NCI-H1930 (cell line): Measurements from ENCODE around the gene CLRN1.

Source experiments
- DNase-seq, 2 experiments: peaks; one replicate each; lab custom pipeline; 2025; lab: John Stamatoyannopoulos, UW

Gene CLRN1

DNA sequence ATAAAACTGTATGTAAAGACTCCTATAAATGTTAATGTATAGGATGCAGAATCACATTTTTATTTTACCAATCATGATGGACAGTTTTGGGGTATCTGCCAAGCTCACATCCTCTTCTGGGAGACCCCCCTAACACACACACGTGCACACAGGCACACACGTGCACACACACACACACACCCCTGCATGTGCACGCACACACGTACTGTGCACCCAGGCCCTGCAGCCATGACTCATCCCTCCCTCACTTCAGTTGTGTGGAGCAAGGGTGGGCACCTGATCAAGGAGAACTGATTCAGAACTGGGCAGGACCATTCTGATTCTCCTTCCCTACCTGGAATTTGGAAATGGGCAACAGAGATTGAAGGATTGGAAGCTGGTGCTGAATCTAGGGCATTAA lies 51.3 kb downstream of the CLRN1 start:
- no peak for DNase-seq

GRCh38 chr3:150920236-150920635 lies 52.3 kb downstream of the CLRN1 start:
- no peak for DNase-seq

- DNase-seq = no peak
Observed at GRCh38 chr3:150917951-150918350, 54.6 kb downstream of the CLRN1 start.

DNA sequence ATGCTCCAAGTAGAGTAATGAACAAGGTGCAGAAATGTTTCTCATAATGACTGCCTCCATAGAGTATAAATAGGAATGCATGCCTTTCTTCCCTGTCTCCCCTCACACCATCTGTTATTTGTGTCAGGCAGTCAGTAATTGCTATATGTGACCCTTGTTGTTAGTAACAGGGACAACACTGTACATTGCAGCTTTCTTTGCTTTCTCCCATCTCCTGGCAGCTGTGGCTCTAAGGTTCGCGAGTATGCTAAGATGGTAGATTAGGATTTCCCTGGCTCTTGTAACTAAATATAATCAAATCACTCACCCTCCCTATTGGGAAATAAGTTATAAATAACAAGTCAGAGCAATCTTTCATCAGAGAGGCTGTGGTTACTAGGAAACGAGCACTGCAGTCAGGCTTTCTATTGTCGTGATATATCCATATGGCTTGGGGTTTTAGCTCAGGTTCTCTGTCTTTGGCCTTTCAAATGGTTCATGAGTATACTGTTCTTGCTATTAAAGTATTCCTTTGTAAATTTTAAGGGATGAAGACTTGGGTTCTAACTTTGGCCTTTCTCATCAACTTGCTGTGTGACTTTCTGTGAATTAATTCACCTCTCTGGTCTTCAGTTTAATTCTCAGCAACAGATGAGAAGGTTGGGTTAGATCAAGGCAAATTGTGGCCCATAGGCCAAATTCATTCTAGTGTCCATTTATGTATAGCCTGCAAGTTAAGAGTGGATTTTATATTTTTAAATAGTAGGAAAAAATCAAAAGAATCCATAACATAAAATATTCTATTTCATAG lies 59.2 kb downstream of the CLRN1 start:
- no peak for DNase-seq

DNA sequence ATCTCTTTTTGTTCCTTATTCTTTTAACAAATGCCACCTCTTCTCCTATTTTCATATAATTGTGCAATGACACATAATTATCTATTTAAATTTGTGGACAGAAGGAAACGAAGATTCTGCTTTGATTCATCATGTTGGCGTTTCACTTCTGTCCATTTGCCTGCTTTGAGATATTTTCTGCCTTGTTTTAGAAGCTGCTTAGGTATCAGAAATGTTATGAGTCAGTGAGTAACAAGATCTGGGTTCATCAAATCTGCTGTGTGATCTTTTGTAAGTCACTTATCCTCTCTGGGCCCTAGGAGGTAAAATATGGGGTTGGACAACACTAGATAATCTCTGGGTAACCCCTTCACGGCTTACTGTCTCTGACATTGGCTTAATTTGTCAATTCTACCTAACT lies 60.0 kb downstream of the CLRN1 start:
- no peak for DNase-seq

DNA sequence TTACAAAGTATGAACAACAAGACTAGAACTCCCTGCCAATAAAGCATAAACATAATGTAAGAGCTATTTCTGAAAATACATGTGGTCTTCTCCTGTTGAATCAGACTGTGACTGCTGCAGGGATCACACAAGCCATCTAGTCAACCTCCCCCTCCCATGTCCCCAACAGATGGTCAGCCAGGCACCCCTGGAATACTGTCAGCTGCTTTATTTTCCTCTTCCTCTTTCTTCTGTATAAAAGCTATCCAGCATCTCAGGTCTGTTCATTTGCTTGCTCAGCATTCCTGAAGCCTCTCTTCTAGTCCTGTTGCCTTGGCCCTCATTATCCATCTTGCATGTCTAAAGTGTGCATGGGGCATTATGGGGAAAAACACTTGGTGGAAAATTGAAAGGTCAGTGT lies 60.8 kb downstream of the CLRN1 start:
- no peak for DNase-seq

- DNase-seq = no peak
Observed at GRCh38 chr3:150906461-150906860, 66.1 kb downstream of the CLRN1 start.

DNA sequence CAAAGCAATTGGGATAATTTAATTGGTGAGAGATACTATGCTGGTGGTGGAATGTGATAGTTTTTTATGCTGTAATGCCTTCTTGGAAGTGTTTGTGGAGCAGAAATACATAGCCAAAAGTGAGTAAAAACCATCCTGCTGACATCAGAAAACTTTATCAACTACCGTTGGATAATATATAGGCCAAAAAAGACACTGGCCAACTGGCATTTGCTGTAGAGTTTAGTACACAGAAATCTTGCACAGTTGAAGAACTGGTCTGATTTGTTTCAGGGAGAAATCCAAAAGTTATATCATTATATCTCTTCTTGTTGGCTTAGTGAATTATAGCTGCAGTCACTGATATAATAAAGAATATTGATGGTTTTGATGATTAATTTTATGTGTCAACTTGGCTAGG lies 66.8 kb downstream of the CLRN1 start:
- no peak for DNase-seq

DNA sequence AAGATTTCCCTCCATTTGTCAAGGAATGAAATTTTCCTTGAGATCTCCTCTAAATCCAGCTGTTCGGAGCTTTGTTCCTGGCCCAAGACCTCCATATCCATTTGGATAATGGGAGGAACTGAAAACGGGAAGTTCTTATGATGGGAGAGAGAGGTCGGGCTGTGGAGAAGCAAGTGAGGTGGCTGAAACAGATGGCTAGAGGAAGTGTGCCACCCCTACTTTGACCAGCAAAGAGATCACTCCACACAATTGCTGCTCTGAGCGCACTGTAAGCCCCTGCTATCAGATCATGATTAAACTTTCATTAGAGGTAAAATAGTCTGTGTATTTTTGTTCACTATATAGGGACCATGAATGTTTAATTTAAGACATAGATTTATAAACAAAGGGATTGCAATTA lies 67.2 kb downstream of the CLRN1 start, which contains the start of gene MINDY4B:
Gene MINDY4B, minus strand, starts transcription at position 101 of the 400 bp plus-strand sequence. Its CDS starts 0 bp downstream, at position 101.
- DNase-seq = no peak

GRCh38 chr3:150902988-150903387 lies 69.5 kb downstream of the CLRN1 start:
- no peak for DNase-seq

DNA sequence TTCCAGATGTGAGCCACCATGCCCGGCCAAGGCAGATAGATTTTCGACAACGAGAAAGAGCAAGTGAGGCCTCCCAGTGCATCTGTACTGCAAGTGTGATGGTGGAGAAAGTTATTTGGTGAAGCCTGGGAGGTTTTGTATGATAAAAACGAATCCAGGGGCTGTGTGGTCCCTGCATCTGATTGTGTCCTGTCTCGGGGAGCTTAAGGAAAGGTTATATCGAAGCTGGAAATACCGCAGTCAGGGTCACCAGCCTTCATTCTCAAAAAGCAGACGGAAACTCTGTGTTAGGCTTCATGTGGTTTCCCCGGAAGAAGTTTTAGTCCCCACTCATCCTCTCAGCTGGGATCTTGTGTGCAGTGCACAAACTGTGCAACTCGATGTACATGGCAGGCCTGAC lies 70.7 kb downstream of the CLRN1 start:
- DNase-seq = no peak

GRCh38 chr3:150899141-150899540 lies 73.4 kb downstream of the CLRN1 start:
- no peak for DNase-seq

DNA sequence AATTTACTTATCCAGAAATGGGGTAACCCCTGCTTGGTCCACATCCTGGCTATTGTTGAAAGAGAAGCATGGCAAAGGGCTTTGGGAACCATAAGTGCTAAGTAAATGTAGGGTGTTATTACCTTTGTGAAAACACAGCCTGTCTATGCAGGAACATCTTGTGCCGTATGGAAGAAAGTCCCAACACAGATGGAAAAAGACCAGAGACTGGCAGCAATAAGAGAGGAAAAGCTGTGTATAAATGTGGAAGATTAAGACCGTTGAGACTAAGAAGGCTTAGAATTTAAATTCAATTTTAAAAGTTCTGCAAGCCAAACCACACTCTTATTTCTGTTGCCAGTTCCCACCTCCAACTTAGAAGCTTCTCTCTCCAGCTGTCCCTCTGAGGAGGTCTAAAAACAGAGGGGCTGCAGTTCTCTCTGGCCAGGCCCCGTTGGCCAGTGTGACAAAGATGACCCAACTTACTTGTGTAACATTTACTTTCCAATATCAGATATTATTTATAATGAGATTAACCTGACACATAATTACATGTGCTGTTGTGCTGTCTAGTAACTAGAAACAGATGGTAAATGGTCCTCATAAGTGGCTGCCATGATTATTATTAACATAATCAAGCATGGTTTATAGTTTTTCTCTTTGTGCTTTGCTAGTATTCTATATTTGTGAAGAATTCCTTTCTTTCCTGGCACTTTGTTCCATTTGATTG lies 74.3 kb downstream of the CLRN1 start:
- no peak for DNase-seq

DNA sequence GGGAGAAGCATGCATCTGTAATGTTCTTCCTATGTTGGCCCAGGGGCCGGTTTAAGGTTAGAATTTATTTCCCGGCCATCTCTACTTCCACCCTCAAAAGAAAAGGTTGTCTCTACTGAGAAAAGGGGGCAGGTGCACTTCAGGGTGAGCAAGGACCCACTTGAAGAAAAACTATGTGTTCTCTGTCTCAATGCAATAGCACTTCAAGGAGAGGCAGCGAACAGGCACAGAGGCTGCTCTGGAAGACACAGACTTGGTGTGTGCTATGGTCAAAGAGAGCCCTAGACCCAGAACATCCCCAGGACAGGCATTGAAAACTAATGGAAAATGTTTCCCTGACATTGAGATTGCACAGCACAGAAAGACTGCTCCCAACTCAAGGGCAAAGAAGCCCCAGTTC lies 74.9 kb downstream of the CLRN1 start:
- no peak for DNase-seq

DNA sequence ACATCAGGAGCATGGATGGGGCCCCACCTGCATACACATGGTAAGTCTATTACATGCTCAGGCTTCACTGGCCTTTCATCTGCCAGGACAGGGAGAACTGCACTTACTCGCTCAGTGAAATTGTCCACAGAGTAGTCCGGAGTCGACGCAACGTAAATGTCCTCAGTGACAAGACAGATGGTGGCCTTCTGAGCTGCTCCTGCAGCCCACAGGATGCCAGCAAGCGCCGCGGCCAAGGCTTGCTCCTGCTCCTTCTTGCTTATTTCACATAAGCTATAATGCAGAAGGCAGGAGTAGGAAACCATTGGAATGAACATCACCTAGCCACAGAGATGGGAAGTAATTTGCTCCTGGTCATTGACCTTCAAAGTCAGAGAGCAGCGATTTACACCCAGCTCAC lies 81.7 kb downstream of the CLRN1 start:
- no peak for DNase-seq

DNA sequence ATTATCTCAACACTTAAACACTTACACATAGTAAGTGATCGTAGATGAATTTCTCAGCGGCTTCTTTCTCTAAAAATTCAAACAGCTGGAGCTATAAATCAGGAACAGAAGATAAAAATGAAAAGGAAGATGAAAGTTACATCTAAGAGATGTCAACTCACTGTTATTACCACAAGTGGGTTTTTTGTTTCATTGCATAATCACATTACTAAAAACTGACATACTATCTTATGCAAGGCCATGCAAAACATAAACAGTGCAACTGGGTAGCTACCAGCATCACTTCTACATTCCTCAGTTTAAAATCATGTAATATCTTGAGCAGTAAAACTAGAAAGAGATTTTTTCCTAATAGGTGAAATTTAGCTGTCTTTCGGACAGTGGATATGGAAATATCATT lies 82.2 kb downstream of the CLRN1 start:
- no peak for DNase-seq

DNA sequence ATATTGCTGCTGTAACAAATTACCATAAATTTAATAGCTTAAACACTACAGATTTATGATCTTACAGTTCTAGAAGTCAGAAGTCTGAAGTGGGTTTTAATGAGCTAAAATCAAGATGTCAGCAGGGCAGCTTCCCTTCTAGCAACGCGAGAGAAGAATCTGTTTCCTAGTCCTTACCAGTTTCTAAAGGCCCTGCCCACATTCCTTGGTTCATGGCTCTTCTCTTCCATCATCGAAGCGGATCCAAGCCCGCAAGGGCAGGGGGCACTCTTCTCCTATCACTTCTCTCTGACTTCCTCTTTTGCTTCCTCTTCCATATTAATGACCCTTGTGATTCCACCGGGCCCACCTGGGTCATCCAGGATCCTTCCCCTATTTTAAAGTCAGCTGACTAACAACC lies 83.4 kb downstream of the CLRN1 start:
- no peak for DNase-seq

GRCh38 chr3:150887031-150887430 lies 85.5 kb downstream of the CLRN1 start:
- no peak for DNase-seq

- no peak for DNase-seq
Observed at GRCh38 chr3:150885535-150885934, 87.0 kb downstream of the CLRN1 start.

- no peak for DNase-seq
Observed at GRCh38 chr3:150878996-150879575, 93.4 kb downstream of the CLRN1 start.

DNA sequence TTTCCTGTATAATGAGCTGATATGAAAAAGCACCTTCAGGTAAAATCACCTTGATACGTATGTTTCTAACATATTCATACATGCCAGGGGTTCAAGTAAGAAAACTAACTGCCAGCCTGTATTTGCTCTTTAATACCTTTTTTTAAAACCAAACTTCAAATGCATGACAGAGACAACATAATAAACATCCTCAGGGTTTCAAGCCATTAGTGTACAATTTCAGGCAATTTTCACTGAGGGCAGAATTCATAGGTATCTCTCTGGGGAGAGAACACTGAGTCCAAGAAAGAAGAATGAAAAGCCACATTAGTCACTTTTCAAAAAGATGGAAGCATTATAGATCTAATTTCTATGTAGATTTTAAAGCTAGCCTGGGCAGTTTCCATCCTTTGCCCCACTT lies 94.2 kb downstream of the CLRN1 start:
- DNase-seq = no peak

GRCh38 chr3:150877303-150877702 lies 95.2 kb downstream of the CLRN1 start:
- no peak for DNase-seq

GRCh38 chr3:150876611-150877265 lies 95.8 kb downstream of the CLRN1 start:
- DNase-seq = no peak
